T follicular helper cell (primary cell): ENCODE measurements around the gene TTC28.
"Not testable (repeated sequence)": the region's sequence is repeated elsewhere in the genome, so short reads cannot be mapped to it uniquely, and the experiment has no call there.

Source experiments
- DNase-seq: peaks from one replicate; pipeline ENCODE4 v3.0.0-alpha.2; 2020; ENCODE audit warnings: low read depth

TTC28 gene

DNA sequence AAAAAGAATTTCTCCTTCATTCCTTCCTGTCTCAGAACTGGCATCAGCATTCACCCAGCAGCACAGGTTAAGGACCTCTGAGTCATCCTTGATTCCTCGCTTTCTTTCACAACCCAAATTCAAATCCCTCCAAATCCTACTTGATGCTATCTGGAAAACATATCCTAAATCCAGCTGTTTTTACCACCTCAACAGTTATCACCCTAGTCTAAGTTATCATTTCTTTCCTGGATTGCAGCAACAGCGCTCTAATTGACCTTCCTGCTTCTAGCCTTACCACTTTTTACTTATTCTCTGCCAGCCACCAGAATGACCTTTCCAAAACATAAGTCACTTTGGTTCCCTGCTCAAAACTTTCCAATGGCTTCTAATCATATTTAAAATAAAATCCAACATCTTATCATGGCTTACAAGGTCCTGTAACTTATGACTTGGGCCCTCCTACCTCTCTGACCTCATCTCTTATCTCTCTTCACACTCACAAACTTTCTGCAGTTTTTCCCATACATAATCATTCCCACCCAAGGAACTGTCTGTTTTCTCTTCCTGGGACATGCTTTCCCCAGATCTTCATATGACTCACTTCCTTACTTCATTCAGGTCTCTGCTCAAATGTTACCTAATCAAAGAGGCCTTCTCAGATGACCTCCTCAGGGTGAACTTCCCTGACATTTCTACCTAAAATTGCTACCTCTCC is 119.4 kb downstream of the TTC28 start:
- DNase-seq: no peak

DNA sequence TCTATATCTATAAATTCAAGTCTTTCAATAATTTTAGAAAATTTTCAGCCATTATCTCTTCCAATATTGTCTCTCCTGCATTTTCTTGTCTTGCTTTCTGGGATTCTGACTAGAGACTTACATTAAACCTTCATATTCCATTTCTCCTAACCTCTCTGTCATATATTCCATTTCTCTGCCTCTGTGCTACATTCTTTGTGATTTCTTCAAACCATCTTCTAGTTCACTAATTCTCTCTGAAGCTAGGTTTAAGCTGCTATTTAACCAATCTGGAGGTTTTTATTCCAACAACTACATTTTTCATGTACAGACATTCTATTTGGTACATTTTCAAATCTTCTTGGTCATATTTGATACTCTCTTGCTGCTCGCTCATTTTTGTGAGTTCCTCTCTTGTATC is 122.5 kb downstream of the TTC28 start:
- DNase-seq: no peak

DNA sequence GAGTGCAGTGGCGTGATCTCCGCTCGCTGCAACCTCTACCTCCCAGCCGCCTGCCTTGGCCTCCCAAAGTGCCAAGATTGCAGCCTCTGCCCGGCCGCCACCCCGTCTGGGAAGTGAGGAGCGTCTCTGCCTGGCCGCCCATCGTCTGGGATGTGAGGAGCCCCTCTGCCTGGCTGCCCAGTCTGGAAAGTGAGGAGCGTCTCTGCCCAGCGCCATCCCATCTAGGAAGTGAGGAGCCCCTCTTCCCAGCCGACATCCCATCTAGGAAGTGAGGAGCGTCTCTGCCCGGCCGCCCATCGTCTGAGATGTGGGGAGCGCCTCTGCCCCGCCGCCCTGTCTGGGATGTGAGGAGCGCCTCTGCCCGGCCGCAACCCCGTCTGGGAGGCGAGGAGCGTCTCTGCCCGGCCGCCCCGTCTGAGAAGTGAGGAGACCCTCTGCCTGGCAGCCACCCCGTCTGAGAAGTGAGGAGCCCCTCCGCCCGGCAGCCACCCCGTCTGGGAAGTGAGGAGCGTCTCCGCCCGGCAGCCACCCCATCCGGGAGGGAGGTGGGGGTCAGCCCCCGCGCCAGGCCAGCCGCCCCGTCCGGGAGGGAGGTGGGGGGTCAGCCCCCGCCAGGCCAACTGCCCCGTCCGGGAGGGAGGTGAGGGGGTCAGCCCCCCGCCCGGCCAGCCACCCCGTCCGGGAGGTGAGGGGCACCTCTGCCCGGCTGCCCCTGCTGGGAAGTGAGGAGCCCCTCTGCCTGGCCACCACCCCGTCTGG is 126.4 kb downstream of the TTC28 start:
- not testable (repeated sequence) for DNase-seq

DNA sequence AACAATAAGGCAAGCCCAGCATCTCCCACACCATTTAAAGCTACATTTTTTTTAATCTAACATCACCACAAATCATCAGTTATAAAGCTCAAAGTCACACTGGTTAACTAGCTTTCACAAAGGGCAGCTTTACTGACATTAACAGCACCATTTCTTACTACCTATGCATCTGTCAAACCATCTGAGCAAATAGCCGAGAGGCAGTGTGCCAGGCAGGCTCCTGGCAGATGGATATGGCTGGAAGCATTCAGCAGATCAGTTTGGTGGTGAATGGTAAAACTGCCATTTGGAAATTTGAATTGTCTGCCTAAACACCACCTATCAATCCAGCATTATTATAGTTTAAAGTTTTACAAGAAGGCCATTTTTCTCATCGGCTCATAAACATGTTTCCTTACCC is 131.2 kb downstream of the TTC28 start:
- no peak for DNase-seq

DNA sequence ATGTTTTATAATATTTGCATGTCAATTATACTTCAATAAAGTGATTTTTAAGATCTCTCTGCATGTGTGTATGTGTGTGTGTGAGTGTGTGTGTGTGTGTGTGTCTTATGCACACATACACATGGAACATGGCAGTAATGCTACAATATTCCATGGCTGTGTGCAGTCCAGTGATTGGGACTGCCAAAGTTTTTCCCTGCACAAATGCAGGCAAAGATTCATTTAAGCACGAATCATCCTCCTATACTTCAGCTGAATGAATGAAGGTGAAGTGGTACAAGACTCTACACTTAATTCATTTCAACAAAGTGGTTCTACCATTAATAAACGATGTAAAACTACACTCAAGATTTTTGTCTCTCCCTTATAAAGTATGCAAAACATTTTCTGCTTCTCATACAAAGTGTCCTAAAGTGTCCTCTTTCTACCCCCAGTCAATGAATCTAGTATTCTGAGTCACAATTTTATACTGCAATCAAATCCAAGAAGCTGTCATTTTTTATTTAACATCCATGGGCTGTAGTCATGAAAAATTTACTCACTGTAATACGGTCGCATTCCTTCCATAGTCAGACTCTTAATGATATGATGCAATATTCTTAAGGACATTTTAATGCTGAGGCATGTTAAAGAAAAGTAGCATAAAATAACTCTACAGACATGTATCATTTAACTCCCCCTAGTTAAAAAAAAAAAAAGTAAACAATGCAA is 132.4 kb downstream of the TTC28 start:
- no peak for DNase-seq

DNA sequence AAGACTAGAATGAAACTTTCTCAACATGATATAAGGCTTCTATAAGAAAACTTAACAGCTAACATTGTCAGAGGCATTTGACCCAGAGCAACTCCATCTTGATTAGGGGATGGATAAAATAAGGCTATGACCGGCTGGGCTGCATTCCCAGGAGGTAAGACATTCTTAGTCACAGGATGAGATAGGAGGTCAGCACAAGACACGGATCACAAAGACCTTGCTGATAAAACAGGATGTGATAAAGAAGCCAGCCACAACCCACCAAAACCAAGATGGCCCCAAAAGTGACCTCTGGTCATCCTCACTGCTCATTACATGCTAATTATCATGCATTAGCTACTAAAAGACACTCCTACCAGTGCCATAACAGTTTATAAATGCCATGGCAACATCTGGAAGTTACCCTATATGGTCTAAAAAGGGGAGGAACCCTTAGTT is 135.2 kb downstream of the TTC28 start:
- DNase-seq: no peak

DNA sequence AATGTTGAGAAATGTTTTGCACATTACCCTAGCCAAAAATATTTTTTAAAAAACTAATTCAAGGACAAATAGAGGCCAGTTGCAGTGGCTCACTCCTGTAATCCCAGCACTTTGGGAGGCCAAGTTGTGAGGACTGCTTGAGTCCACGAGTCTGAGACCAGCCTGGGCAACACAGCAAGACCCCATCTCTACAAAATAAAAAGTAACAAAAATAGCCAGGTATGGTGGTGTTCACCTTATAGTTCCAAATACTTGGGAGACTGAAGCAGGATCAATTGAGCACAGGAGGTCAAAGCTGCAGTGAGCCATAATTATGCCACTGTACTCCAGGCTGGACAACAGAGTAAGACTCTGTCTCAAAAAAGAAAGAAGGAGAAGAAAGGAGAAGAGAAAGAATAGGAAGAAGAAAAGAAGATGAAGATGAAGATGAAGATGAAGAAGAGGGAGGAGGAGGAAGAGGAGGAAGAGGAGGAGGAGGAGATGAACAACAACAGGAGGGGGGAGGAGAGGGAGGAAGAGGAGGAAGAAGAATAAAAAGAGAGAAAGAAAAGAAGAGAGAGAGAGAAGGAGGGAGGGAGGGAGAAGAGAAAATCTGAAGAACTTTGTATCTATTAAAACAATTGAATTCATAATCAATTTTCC is 136.5 kb downstream of the TTC28 start:
- no peak for DNase-seq

DNA sequence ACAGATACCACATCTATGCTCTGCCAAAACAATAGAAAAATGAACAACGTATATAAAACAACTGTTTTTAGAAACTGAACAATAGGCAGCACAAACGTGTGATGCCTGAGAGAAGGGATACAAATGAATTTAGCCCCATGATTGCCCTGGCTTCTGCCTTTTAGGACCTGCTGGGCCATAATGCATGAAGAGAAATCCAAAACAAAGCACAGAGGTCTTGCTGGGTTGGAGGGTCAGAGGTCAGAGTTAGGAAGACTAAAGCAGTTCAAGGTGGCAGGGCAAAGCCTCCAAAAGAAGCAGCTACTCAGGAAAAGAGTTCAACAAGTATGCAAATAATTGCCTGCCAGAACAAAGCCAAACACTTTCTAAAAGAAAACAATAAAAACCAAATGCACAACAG is 138.5 kb downstream of the TTC28 start:
- no peak for DNase-seq

DNA sequence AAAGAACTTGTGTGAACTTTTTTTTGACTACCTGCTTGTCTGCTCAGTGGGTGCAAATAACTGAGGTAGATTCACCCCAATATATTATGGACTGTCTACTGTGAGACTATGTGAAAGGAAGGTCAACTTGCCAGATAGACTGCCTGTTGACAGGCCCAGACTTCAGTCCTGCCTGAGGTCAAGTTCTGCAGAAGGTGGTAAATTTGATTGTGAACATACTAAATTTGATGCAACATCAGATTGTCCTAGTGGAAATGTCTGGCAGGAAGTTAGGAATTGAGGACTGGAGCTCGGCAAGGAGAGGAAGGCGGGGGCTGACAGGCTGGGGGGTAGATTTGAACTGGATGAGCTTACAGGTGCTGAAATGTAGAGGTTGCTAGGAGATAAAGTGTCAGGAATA is 140.7 kb downstream of the TTC28 start:
- no peak for DNase-seq

DNA sequence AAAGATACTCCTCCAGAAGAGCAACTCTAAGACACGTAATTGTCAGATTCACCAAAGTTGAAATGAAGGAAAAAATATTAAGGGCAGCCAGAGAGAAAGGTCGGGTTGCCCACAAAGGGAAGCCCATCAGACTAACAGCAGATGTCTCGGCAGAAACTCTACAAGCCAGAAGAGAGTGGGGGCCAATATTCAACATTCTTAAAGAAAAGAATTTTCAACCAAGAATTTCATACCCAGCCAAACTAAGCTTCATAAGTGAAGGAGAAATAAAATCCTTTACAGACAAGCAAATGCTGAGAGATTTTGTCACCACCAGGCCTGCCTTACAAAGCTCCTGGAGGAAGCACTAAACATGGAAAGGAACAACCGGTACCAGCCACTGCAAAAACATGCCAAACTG is 149.1 kb downstream of the TTC28 start:
- DNase-seq: not testable (repeated sequence)

DNA sequence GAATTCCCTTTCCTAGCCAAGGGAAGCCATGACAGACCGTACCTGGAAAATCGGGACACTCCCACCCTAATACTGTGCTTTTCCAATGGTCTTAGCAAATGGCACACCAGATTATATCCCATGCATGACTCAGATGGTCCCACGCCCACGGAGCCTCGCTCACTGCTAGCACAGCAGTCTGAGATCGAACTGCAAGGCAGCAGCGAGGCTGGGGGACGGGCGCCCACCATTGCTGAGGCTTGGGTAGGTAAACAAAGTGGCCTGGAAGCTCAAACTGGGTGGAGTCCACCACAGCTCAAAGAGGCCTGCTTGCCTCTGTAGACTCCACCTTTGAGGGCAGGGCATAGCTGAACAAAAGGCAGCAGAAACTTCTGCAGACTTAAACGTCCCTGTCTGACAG is 150.5 kb downstream of the TTC28 start:
- DNase-seq: not testable (repeated sequence)

DNA sequence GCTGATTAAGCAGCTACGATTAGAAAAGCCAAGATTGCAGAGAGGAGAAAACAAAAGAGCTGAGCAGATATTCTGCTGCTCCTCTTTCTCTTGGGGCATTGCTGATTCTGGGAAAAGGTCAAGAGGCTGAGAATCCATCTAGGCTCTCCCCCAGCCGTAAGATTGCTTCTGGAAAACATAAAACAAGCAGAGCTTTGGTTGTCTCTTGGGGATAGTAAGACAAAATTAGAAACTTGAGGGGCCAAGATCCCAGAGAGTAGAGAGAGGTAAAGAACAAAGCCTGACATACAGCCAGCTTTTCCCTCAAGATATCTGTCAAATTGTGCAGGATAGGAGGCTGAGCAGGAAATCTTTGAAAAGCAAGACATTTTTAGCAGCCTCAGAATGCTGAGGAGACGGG is 158.2 kb downstream of the TTC28 start:
- DNase-seq: no peak

DNA sequence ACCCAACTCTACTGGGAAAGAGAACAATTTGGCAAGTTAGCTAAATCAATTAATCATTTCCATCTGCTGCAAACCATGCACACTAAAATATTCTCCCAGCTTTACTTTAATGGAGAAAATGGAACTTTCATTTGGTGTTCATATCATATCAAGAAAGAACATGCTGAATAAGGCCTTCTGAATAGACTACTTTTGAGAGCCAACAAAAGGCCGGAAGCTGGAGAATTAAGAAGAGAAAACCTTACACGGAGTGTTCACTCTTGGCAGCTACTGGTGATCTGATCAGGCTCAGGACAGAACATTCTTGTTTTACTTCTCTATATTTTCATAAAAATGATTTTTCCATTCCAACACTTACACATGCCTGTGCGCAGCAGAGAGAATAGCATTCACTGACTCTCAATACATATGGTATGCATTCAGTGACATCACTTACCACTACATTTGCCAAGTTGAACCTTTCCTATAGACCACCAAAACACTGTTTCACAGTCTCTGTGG is 165.3 kb downstream of the TTC28 start:
- DNase-seq: no peak

DNA sequence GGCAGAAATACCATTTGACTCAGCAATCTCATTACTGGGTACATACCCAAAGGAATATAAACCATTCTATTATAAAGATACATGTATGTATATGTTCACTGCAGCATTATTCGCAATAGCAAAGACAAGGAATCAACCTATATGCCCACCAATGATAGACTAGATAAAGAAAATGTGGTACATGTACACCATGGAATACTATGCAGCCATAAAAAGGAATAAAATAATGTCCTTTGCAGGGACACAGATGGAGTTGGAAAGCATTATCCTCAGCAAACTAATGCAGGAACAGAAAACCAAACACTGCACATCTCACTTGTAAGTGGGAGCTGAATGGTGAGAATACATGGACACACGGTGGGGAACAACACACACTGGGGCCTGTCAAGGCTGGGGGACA is 167.3 kb downstream of the TTC28 start:
- not testable (repeated sequence) for DNase-seq

DNA sequence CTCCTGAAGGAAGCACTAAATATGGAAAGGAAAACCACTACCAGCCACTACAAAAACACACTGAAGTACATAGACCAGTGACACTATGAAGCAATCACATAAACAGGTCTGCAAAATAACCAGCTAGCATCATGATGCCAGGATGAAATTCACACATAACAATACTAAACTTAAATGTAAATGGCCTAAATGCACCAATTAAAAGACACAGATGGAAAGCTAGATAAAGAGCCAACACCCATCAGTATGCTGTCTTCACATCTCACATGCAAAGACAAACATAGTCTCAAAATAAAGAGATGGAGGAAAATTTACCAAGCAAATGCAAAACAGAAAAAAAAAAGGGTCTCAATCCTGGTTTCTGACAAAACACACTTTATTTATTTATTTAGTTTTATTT is 171.7 kb downstream of the TTC28 start:
- DNase-seq: no peak

DNA sequence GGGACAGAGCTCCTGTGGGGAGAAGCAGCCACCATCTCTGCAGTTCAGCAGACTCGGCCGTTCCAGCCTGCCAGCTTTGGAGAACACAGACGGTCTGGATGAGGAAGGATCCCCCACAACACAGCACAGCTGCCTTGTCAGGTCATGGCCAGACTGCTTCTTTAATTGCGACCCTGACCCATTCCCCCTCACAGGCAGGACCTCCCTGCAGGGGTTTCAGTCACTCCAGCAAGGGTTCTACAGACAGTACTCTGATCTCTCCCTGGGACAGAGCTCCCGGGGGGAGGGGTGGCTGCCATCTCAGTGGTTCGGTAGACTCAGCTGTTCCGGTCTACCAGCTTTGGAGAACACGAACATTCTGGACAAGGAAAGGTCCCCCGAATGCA is 173.5 kb downstream of the TTC28 start:
- no peak for DNase-seq

DNA sequence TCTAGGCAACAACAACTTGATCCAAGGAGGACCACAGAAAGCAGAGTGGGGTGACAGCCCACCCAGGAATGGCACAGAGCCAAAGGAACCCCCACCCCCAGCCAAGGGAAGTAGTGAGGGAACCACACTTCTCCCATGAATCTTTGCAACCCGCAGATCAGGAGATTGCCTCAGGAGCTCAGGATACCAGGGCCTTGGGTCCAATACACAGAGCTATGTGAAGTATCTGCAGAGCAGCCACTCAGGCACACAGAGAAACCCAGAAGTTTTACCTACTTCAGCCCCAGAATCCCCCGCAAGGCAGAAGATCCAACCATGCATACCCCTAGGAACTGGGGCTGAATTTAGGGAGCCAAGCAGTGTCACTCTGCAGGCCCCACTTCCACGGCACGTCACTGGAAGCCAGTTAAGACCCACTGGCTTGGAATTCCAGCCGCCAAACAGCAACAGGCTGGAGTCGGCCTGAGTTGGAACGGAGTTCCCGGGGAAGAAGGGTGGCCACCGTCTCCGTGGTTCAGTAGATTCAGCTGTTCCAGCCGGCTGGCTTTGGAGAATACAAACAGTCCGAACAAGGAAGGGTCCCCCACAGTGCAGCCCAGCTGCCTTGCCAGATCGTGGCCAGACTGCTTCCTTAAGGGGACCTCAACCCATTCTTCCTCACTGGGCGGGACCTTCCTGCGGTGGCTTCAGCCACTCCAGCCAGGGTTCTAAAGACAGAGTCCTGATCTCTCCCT is 174.1 kb downstream of the TTC28 start:
- DNase-seq: no peak

DNA sequence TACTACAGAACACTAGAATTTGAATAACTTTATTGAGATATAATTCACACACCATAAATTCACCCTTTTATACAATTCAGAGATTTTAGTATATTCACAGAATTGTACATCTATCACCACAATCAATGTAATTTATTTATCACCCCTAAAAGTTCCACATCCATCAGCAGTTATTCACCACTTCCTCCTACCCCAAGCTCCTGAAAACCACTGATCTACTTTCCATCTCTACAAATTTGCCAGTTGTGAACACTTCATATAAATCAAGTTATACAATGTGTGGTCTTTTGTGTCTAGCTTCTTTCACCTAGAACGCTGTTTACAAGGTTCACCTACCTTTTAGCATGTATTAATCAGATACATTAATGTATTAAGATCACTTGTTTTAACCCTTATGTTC is 179.6 kb downstream of the TTC28 start:
- DNase-seq: no peak

DNA sequence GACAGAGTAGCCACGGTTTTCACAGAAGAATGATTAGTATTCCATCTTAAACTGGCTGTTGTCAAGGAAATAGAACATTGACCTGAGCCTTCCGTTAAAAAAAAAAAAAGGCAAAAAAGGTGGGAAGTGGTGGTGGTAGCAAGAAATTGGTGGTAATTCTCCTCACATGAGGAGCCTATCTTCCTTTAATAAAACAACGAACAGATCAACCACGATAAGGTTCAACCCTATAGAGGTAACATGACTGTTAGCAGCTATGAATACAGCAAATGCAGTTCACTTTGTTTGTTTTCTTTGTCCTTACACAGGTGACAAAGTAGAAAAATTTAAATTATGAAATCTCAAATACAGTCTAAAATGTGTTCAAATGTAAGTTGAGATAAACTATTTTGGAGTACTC is 181.6 kb downstream of the TTC28 start:
- no peak for DNase-seq

DNA sequence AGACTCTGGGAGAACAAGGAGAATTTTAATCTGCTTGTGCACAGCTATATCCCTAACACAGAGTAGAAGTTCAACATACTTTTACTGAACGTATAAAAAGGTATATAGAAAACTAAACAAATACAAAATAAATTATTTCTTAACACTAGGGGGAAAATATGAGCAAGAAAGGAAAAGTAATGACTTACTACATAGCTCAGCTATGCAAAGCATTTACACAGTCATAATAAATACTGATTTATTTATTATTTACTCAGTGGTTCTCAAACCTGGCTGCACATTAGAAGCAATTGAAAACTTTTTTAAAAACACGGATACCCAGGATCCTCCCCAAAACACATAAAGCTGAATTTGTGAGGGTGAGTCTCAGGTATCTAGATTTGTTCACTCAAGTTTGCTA is 182.5 kb downstream of the TTC28 start:
- DNase-seq: no peak

DNA sequence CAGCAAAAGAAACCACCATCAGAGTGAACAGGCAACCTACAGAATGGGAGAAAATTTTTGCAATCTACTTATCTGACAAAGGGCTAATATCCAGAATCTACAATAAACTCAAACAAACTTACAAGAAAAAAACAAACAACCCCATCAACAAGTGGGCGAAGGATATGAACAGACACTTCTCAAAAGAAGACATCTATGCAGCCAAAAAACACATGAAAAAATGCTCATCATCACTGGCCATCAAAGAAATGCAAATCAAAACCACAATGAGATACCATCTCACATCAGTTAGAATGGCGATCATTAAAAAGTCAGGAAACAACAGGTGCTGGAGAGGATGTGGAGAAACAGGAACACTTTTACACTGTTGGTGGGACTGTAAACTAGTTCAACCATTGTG is 188.4 kb downstream of the TTC28 start:
- DNase-seq: not testable (repeated sequence)

DNA sequence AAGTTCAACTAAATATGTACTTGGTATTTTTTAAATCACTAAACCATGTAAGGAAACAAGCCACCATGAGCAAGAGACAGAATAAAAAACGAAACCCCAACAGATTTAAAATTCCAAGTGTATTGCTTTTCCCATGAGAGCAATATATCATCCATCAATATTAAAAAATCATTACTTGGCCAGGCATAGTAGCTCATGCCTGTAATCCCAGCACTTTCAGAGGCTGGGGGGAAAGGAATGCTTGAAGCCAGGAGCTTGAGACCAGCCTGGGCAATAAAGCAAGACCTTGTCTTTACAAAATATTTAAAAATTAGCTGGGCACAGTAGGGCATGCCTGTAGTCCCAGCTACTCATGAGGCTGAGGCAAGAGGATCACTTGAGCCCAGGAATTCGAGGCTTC is 190.8 kb downstream of the TTC28 start:
- no peak for DNase-seq
